CMK (cell line): ENCODE data around the gene IGF2.

Experiments used
- DNase-seq: peaks from one replicate; pipeline ENCODE4 v3.0.0-alpha.2; 2010; ENCODE audit warnings: low read depth

IGF2 gene

GRCh38 chr11:2103668-2104523 is 35.3 kb downstream of the IGF2 start:
- no peak for DNase-seq

GRCh38 chr11:2102883-2103213 is 36.3 kb downstream of the IGF2 start:
- no peak for DNase-seq

GRCh38 chr11:2102132-2102882 is 36.9 kb downstream of the IGF2 start:
- DNase-seq, result no peak

GRCh38 chr11:2101171-2101675 is 38.0 kb downstream of the IGF2 start:
- no peak for DNase-seq

GRCh38 chr11:2100361-2101170 is 38.6 kb downstream of the IGF2 start:
- no peak for DNase-seq

- no peak for DNase-seq
Measured at GRCh38 chr11:2099516-2100349, 39.5 kb downstream of the IGF2 start.

- no peak for DNase-seq
Measured at GRCh38 chr11:2098691-2099515, 40.3 kb downstream of the IGF2 start.

- DNase-seq, result no peak
Measured at GRCh38 chr11:2097998-2098690, 41.0 kb downstream of the IGF2 start.

GRCh38 chr11:2097356-2097997 is 41.7 kb downstream of the IGF2 start:
- DNase-seq, result no peak

GRCh38 chr11:2096919-2097301 is 42.3 kb downstream of the IGF2 start:
- no peak for DNase-seq

GRCh38 chr11:2096011-2096918 is 42.9 kb downstream of the IGF2 start:
- no peak for DNase-seq

- DNase-seq, result no peak
Measured at GRCh38 chr11:2095542-2095941, 43.6 kb downstream of the IGF2 start.

GRCh38 chr11:2095198-2095520 is 44.0 kb downstream of the IGF2 start:
- DNase-seq, result no peak

GRCh38 chr11:2094354-2095197 is 44.6 kb downstream of the IGF2 start:
- no peak for DNase-seq

GRCh38 chr11:2093575-2094353 is 45.4 kb downstream of the IGF2 start:
- no peak for DNase-seq

GRCh38 chr11:2092956-2093412 is 46.2 kb downstream of the IGF2 start:
- no peak for DNase-seq

GRCh38 chr11:2092464-2092910 is 46.7 kb downstream of the IGF2 start:
- DNase-seq, result no peak
